HG03025 (cell line): ENCODE results near the gene GKN2.
"Not testable (repeated sequence)": the region's sequence is repeated elsewhere in the genome, so short reads cannot be mapped to it uniquely, and the experiment has no call there.

Experiments
- ATAC-seq: cut with Tn5 transposase; IDR thresholded peaks from one replicate; pipeline ENCODE4 v1.9.1; 2021; ENCODE audit warnings: mild to moderate bottlenecking, moderate library complexity; ENCODE audit not compliant: unreplicated experiment, low FRiP score

Gene GKN2

DNA sequence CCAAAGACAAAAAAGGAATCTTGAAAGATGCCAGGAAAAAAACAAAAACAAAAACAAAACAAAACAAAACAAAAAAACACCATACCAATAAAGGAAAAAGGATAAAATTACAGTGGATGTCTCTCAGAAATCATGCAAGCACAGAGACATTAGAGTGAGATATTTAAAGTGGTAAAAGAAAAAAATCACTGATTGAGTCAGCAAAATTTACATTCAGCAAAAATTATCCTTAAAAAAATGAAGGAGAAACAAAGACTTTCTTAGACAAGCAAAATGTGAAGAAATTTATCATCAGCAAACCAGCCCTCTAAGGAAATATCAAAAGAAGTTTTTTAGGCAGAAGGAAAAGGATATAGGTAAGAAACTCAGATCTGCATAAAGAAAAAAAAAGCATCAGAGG, 11.6 kb upstream of the GKN2 start:
- ATAC-seq, result no peak

DNA sequence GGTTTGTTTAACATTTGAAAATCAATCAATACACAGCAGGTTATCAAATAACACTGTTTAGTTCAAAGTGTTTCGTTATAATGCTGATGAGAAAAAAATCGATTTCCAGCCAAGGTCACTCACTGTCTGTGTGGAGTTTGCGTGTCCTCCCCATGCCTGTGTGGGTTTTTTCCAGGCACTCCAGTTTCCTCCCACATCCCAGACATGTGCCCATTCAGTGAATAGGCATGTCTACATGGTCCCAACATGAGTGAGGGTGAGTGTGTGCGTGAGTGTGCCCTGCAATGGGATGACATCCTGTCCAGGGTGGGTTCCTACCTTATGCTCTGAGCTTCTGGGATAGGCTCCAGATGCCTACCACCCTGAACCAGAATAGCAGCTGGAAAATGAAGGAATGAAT, 8.7 kb upstream of the GKN2 start:
- ATAC-seq, result no peak

- no peak for ATAC-seq
Measured at GRCh38 chr2:68959001-68959400, 6.3 kb upstream of the GKN2 start.

- not testable (repeated sequence) for ATAC-seq
Measured at GRCh38 chr2:68955432-68955831, 2.7 kb upstream of the GKN2 start.

DNA sequence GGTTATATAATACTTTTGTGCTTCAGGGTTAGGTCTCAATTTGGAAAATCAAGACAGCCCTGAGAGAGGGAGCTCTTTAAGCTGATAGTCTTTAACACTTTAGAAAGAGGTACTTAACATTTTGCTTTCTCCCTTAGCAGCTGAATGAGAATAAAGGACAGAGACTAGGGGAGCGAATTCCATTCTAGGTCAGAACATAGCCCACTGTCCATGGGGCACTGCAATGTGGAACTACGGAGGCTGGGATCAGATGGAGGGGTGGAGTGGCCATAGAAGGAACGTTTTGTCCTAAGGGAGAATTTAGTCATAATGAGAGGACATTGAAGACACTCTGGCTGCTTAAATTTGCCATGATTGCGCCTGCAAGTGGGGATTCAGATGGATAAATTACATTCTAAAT, 794 bp downstream of the GKN2 start:
- ATAC-seq, result no peak

GRCh38 chr2:68948710-68949109, 4.0 kb downstream of the GKN2 start:
- no peak for ATAC-seq

GRCh38 chr2:68946117-68946516, 6.6 kb downstream of the GKN2 start:
- no peak for ATAC-seq

DNA sequence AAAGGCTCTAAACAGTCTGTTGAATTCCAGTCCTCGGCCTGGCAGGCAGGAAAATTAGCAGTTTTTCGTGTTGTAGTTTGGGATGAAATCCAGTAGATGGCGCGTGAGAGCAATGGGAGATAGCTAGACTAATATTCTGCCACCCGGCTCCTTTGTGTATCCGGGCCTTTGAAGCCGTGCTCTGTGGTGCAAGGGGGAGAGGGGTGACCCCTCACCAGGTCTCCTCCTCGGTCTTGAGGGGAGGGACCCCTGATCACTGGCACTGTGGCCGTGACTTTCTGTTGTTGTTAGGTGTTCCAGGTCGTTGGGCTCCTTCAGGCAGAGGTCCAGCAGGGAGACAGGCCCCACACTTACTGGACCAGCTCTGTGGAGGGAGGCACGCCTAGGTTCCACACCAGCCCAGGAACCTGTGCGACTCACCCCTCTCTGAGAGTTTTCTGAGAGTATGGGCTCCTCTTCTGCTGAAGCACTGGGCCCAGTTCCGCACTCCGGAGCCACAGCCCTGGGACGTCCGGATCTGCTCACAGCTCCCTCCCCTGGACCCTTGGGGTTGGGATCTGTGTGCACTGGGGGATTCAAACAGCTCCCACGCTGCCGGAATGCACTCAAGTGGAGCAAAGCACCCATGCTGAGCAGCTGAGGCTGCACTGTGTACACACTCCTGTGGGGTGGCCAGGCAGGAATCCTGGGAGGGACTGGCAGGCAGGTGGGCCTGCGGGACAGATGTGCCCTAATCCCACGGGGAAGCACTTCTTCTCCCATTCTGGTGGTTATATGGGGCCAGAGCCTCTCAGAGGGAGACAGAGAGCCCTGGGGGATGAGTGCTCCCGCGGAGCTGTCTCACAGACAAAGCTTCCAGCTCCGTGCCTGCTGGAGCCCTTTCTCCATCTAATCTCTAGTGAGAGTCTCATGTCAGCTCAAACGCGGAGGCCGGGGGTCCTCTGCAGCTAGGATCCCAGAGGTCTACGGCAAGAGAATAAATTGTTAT, 8.8 kb downstream of the GKN2 start:
- no peak for ATAC-seq

DNA sequence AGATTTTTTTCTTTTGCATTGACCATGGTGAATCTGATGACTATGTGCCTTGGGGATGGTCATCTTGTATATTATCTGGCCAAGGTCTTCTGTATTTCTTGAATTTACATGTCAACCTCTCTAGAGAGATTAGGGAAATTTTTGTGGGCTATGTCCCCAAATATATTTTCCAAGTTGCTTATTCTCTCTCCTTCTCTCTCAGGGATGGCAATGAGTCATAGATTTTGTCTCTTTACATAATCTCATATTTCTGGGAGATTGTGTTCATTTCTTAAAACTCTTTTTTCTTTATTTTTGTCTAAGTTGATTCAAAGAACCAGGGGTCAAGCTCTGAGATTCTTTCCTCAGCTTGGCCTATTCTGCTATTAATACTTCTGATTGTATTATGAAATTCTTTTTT, 9.9 kb downstream of the GKN2 start:
- no peak for ATAC-seq

DNA sequence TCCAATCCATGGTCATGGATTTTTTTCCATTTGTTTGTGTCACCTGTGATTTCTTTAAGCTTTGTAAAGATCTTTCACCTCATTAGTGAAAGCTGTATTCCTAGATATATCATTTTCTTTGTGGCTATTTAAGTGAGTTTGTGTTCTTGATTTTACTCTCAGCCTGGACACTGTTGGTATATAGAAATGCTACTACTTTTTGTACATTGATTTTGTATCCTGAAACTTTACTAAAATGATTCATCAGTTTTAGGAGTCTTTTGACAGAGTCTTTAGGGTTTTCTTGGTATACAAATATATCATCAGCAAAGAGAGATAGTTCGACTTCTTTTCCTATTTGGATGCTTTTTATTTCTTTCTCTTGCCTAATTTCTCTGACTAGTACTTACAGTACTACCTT, 12.3 kb downstream of the GKN2 start:
- ATAC-seq, result no peak

DNA sequence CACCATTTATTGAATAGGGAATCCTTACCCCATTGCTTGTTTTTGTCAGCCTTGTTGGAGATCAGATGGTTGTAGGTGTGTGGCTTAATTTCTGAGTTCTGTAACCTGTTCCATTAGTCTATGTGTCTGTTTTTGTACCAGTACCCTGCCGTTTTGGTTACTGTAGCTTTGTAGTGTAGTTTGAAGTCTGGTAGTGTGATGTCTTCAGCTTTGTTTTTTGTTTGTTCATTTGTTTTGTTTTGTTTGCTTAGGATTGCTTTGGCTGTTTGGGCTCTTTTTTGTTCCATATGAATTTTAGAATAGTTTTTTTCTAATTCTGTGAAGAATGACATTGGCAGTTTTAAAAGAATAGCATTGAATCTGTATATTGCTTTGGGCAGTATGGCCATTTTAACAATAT, 12.7 kb downstream of the GKN2 start:
- ATAC-seq, result no peak

GRCh38 chr2:68938938-68939337, 13.8 kb downstream of the GKN2 start:
- no peak for ATAC-seq

GRCh38 chr2:68937346-68938055, 15.2 kb downstream of the GKN2 start:
- no peak for ATAC-seq

DNA sequence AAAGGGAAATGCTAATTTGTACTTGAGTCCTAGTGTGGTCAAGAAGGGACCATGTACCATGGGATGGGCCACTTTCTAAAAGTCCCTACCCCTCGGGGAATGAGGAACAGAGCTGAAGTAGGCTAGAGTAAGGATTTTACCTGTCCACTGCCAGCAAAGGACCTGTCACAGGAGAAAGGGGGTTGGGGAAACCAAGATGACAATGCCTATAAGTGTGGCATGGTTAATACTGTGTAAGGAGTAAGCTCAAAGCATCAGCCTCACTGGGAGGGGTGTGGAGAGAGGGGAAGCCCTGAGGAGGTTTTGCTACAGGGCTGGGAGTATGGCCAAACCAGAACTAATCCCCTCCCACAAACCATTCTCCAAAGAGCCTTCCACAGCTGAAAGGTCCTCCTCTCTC, 15.8 kb downstream of the GKN2 start:
- ATAC-seq, result no peak

- no peak for ATAC-seq
Measured at GRCh38 chr2:68936427-68936826, 16.3 kb downstream of the GKN2 start.

DNA sequence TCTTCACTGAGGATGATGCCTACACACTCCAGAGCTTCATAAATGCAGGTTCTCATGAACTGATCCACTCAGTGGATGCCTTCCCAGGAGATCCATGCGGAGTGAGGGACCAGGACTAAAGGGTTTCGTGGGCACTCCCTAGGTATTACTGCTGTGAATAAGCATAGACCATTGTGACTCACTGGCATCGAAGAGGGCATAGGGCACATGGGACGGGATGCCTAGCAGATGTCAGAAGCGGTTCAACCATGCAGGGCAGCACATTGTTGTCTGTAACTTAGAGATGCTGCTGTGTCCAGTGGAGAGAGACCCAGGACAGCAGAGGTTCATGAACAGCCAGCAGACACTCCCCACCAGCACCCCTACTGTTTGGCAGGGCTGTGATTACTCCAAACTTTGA, 17.2 kb downstream of the GKN2 start:
- ATAC-seq, result no peak

- ATAC-seq, result no peak
Measured at GRCh38 chr2:68934021-68934420, 18.7 kb downstream of the GKN2 start.

DNA sequence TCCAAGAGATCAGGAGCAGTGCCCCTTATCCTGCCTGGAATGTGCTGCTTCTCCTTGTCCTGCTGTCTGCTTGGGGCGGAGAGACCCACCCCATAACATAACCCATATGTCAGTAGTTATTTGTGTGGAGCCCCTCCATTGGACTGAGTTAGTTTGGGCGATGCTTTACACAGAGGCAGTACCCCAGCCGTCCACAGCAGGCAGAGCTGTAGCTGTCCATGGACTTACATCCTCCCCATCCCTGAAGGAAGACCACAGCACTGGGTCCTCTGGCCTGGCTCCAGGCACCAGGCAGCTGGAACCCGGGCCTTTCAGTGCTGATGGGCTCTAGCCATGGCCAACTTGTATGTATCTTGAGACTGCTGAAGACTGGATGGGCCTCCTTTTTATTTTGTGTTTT, 20.3 kb downstream of the GKN2 start:
- no peak for ATAC-seq

DNA sequence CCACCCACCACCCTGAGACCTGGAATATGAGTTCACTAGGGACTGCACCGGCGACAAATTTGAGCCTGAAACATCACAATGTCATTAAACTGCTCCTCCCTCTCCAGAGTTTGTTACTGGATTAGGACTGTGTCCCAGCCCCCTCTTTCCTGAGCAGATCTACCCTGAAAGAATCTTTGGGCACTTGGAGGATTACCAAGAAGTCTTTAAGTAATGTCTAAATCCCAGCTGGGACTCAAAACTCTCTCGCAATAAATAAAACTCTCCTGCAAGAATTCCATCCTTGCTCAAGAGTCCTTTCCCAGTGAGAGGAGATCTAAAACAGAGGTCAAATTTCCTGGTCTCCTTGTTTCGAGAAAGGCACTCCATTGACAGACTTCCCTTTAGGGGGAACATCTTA, 20.9 kb downstream of the GKN2 start:
- ATAC-seq, result no peak

- ATAC-seq, result no peak
Measured at GRCh38 chr2:68931149-68931711, 21.5 kb downstream of the GKN2 start.

- ATAC-seq, result no peak
Measured at GRCh38 chr2:68926796-68927195, 25.9 kb downstream of the GKN2 start.
